Suprapubic skin (tissue), 4 donors: ENCODE measurements around the gene NID2. TPM values are rescaled to one million over a fixed set of nuclear protein-coding genes. Genes with fewer than 3 reads are reported as not detected.

Experiments
- DNase-seq, 2 donors: peaks; one replicate each; pipeline ENCODE4 v3.0.0-alpha.2; 2019; ENCODE audit warnings: low spot score in 2 of 2
- H3K27ac ChIP-seq: fragments of 200-600 bp; sonication (generic); one replicate; pipeline ENCODE4 v1.5.1; 2019
- H3K27me3 ChIP-seq: fragments of 200-600 bp; sonication (generic); one replicate; pipeline ENCODE4 v1.5.1; 2019
- H3K36me3 ChIP-seq: fragments of 200-600 bp; sonication (generic); one replicate; pipeline ENCODE4 v1.5.1; 2019
- H3K4me1 ChIP-seq: fragments of 200-600 bp; sonication (generic); one replicate; pipeline ENCODE4 v1.5.1; 2019
- H3K4me3 ChIP-seq: fragments of 200-600 bp; sonication (generic); one replicate; pipeline ENCODE4 v1.5.1; 2019; ENCODE audit warnings: mild to moderate bottlenecking
- H3K9me3 ChIP-seq: fragments of 200-600 bp; sonication (generic); one replicate; pipeline ENCODE4 v1.5.1; 2019
- CTCF ChIP-seq, 2 donors: fragments of 200-600 bp in 1 of 2; fragments of 450-650 bp in 1 of 2; sonication (generic) in 1 of 2; IDR thresholded peaks; one replicate each; pipeline ENCODE4 v1.5.1; 2016 to 2019; ENCODE audit warnings: antibody characterized with exemption in 2 of 2, mild to moderate bottlenecking in 1 of 2, moderate library complexity in 1 of 2
- EP300 ChIP-seq: sonication (generic); formaldehyde crosslinking; IDR thresholded peaks from one replicate; pipeline ENCODE4 v1.6.1; 2017; ENCODE audit warnings: antibody characterized with exemption
- POLR2A ChIP-seq, 2 donors: fragments of 450-650 bp; IDR thresholded peaks; one replicate each; pipeline ENCODE4 v1.6.1; 2017; ENCODE audit warnings: antibody characterized with exemption in 2 of 2, mild to moderate bottlenecking in 2 of 2, moderate library complexity in 2 of 2
- POLR2AphosphoS5 ChIP-seq, 3 donors: sonication (generic); formaldehyde crosslinking; IDR thresholded peaks; one replicate each; pipeline ENCODE4 v1.6.1; 2017; ENCODE audit warnings: antibody characterized with exemption in 3 of 3
- WGBS: methylation state at CpG from one replicate; pipeline ENCODE4 v1.1.5; 2018; 5-methylcytosine and 5-hydroxymethylcytosine counted together
- total RNA-seq, 4 donors: library from RNA; depleted of rRNA; stranded (reverse); fragments of >200 nt; gene quantifications; one replicate each; pipeline ENCODE4 v1.1.0, GENCODE V29; 2016

NID2 gene
- total RNA-seq, 4 donors from 2014 or later: 1.0 to 4.3 (median 2.6) TPM

- no peak for DNase-seq
- peaks cover 8% of the 10 kb centered on the region for H3K4me1 ChIP-seq
- H3K27me3 ChIP-seq: no peaks in the 10 kb centered on the region
- no peaks in the 10 kb centered on the region for H3K9me3 ChIP-seq
- no peak overlapping the region for H3K4me3 ChIP-seq
- 92% methylated on average over 3 of the region's 3 CpGs for WGBS
- H3K27ac ChIP-seq: no peak overlapping the region
- TF ChIP-seq EP300: no peak
- TF ChIP-seq POLR2AphosphoS5 (IDR thresholded peaks at IDR 0.05): no peak
- no peak for TF ChIP-seq POLR2A (IDR thresholded peaks at IDR 0.05)
- TF ChIP-seq CTCF (IDR thresholded peaks at IDR 0.05): no peak
- H3K36me3 ChIP-seq: peaks cover 94% of the 10 kb centered on the region
Observed at GRCh38 chr14:52006361-52006760, 62.5 kb downstream of the NID2 start.

- no peak for DNase-seq
- Histone ChIP-seq H3K27me3 (no peaks in the 10 kb centered on the region), H3K27ac (no peak overlapping the region), H3K4me1 (peaks cover 8% of the 10 kb centered on the region), H3K4me3 (no peak overlapping the region), H3K36me3 (peaks cover 92% of the 10 kb centered on the region), H3K9me3 (no peaks in the 10 kb centered on the region)
- WGBS: 83% methylated on average over 2 of the region's 2 CpGs
- TF ChIP-seq POLR2A (IDR thresholded peaks at IDR 0.05): no peak
- no peak for TF ChIP-seq POLR2AphosphoS5 (IDR thresholded peaks at IDR 0.05)
- no peak for TF ChIP-seq CTCF (IDR thresholded peaks at IDR 0.05)
- no peak for TF ChIP-seq EP300
Observed at GRCh38 chr14:52005625-52006024, 63.2 kb downstream of the NID2 start.

DNA sequence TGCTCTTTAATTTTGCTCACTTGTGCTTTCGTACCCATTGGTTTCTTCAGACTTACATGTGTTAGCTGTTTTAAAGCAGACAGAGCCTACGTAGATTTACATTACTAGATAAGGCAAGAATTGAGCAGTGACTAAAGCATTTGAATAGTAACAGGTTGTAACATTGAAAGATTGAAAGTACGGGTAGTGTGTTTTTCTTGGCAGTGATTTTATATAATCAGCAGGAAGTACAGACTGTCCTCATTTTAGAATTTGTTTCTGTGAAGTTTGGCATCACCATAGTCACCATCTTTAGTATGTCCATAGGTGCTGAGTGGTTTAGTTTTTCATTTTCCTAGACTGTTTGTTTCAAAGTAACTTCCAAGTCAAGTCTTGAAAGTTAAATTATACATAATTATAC, 65.5 kb downstream of the NID2 start:
- peaks cover 86% of the 10 kb centered on the region for H3K36me3 ChIP-seq

DNA sequence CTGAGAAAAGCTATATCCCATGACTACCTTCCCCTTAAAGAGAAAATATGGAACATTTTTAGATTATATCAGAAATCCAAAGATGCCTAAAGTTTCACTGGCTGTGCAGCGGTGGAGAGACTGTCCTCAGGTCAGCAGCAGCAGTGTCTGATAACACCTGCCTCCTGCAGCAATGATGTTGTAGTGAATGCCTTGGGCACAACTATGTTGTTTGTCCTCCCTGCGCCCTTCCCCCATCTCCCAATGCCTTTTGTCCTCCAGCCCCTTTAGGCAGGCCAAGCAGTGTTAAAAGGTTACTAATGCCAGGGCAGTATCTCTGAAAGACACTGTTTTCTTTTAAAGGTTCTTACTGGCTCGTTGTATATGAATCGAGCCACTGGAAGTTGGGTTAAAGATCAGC, 66.3 kb downstream of the NID2 start:
- H3K9me3 ChIP-seq: no peaks in the 10 kb centered on the region
- no peaks in the 10 kb centered on the region for H3K27me3 ChIP-seq
- WGBS: 79% methylated on average over 4 of the region's 4 CpGs
- H3K4me1 ChIP-seq: peaks cover 8% of the 10 kb centered on the region
- TF ChIP-seq CTCF (IDR thresholded peaks at IDR 0.05): no peak
- no peak for TF ChIP-seq POLR2A (IDR thresholded peaks at IDR 0.05)
- TF ChIP-seq EP300: no peak
- no peak for TF ChIP-seq POLR2AphosphoS5 (IDR thresholded peaks at IDR 0.05)
- H3K4me3 ChIP-seq: no peak overlapping the region
- no peak for DNase-seq
- peaks cover 83% of the 10 kb centered on the region for H3K36me3 ChIP-seq
- H3K27ac ChIP-seq: no peak overlapping the region

More for the DNA sequence above, 65.5 kb downstream of the NID2 start:
- Histone ChIP-seq H3K4me1 (peaks cover 8% of the 10 kb centered on the region), H3K4me3 (no peak overlapping the region), H3K27me3 (no peaks in the 10 kb centered on the region), H3K27ac (peak overlapping the region; percentile 66), H3K9me3 (no peaks in the 10 kb centered on the region)
- WGBS: 56% methylated on average over 3 of the region's 3 CpGs
- TF ChIP-seq POLR2AphosphoS5 (IDR thresholded peaks at IDR 0.05): no peak
- peak; percentile 52 for TF ChIP-seq EP300
- no peak for TF ChIP-seq POLR2A (IDR thresholded peaks at IDR 0.05)
- no peak for DNase-seq

GRCh38 chr14:52000696-52001095, 68.2 kb downstream of the NID2 start:
- no peak for TF ChIP-seq POLR2AphosphoS5 (IDR thresholded peaks at IDR 0.05)
- no peak for TF ChIP-seq CTCF (IDR thresholded peaks at IDR 0.05)
- no peak for TF ChIP-seq POLR2A (IDR thresholded peaks at IDR 0.05)
- no peak for TF ChIP-seq EP300
- Histone ChIP-seq H3K9me3 (no peaks in the 10 kb centered on the region), H3K27me3 (no peaks in the 10 kb centered on the region), H3K4me1 (peaks cover 8% of the 10 kb centered on the region), H3K4me3 (no peak overlapping the region), H3K27ac (no peak overlapping the region), H3K36me3 (peaks cover 65% of the 10 kb centered on the region)
- no peak for DNase-seq
- 78% methylated on average over 3 of the region's 3 CpGs for WGBS

DNA sequence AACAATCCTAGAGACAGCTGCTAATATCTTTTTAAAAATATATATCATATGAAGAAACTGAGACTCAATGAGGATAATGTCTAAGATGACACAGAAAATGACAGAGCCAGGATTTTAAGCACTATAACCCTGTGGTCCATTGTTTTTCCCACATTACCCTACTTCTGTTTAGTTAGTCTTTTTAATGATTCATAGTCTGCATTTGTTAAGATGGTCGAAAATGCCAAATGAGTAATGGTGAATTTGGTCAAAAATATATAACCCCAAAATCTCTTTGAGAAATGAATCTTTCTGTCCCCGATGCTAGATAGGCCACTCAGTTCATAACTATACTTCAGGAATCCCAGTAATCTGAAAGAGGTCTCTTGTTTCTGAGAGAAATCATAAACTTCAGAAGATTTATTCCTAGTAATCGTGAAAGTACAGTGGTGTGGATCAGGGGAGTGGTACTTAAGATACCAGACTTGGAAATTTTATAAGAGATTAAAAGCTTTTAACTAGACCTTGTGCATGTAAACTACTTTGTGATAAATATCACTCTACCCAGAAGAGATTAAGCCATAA, 68.8 kb downstream of the NID2 start:
- H3K27me3 ChIP-seq: no peaks in the 10 kb centered on the region
- TF ChIP-seq POLR2AphosphoS5 (IDR thresholded peaks at IDR 0.05) (no peak), EP300 (no peak), CTCF (IDR thresholded peaks at IDR 0.05) (no peak), POLR2A (IDR thresholded peaks at IDR 0.05) (no peak)
- H3K27ac ChIP-seq: no peak overlapping the region
- H3K4me3 ChIP-seq: no peak overlapping the region
- peaks cover 8% of the 10 kb centered on the region for H3K4me1 ChIP-seq
- H3K36me3 ChIP-seq: peaks cover 64% of the 10 kb centered on the region
- H3K9me3 ChIP-seq: no peaks in the 10 kb centered on the region
- WGBS: 73% methylated on average over 3 of the region's 3 CpGs
- DNase-seq: no peak
